ENCODE data around the gene HOATZ.

- no peak for TF ChIP-seq POLR2A (IDR thresholded peaks at IDR 0.05; ENCODE audit: low read depth, low read length)
- no peak for TF ChIP-seq EZH2 (IDR thresholded peaks at IDR 0.05; ENCODE audit: borderline replicate concordance, low read depth, low read length, severe bottlenecking)
- TF ChIP-seq JUN (IDR thresholded peaks at IDR 0.05; ENCODE audit: borderline replicate concordance, insufficient read depth, insufficient read length, low read depth): no peak
- no peak for TF ChIP-seq CTCF (IDR thresholded peaks at IDR 0.05; ENCODE audit: extremely low read depth in 1 of 2, insufficient read depth in 1 of 2, low read depth in 1 of 2, low read length in 2 of 2)
- TF ChIP-seq MAX (IDR thresholded peaks at IDR 0.05; ENCODE audit: insufficient read depth, insufficient read length): no peak
- no peak for TF ChIP-seq POLR2AphosphoS5 (IDR thresholded peaks at IDR 0.05; ENCODE audit: insufficient read depth, low read depth, low read length)
Observed at GRCh38 chr11:111559800-111560464, 45.4 kb downstream of the HOATZ start.
